Measurements from ENCODE around the gene TMEM121B.

TMEM121B gene

GRCh38 chr22:17109976-17110375, 11.2 kb downstream of the TMEM121B start:
- no peak for DNase-seq

- DNase-seq: no peak
These were observed 11.9 kb downstream of the TMEM121B start for GRCh38 chr22:17109113-17109865.

- DNase-seq: no peak
These were observed 12.7 kb downstream of the TMEM121B start for GRCh38 chr22:17108256-17109112.

- no peak for DNase-seq
These were observed 13.7 kb downstream of the TMEM121B start for GRCh38 chr22:17107547-17107810.

GRCh38 chr22:17106785-17107546, 14.2 kb downstream of the TMEM121B start:
- DNase-seq: peak; percentile 89

GRCh38 chr22:17106161-17106784, 14.9 kb downstream of the TMEM121B start:
- no peak for DNase-seq

GRCh38 chr22:17105143-17106129, 15.7 kb downstream of the TMEM121B start:
- no peak for DNase-seq

- no peak for DNase-seq
These were observed 16.7 kb downstream of the TMEM121B start for GRCh38 chr22:17104336-17104935.

- DNase-seq: no peak
These were observed 17.8 kb downstream of the TMEM121B start for GRCh38 chr22:17103351-17103750.

GRCh38 chr22:17102297-17102667, 18.9 kb downstream of the TMEM121B start:
- DNase-seq: peak; percentile 84

GRCh38 chr22:17101475-17102296, 19.5 kb downstream of the TMEM121B start:
- peak; percentile 89 for DNase-seq

GRCh38 chr22:17100621-17101020, 20.5 kb downstream of the TMEM121B start:
- no peak for DNase-seq

- DNase-seq: peak; percentile 85
These were observed 22.8 kb downstream of the TMEM121B start for GRCh38 chr22:17098379-17098819.

- DNase-seq: no peak
These were observed 23.5 kb downstream of the TMEM121B start for GRCh38 chr22:17097701-17098100.

GRCh38 chr22:17097062-17097461, 24.1 kb downstream of the TMEM121B start:
- no peak for DNase-seq

- no peak for DNase-seq
These were observed 25.1 kb downstream of the TMEM121B start for GRCh38 chr22:17096071-17096470.

GRCh38 chr22:17095538-17095937, 25.6 kb downstream of the TMEM121B start:
- no peak for DNase-seq

- no peak for DNase-seq
These were observed 28.1 kb downstream of the TMEM121B start for GRCh38 chr22:17093081-17093480.

- no peak for DNase-seq
These were observed 29.3 kb downstream of the TMEM121B start for GRCh38 chr22:17091851-17092250.

GRCh38 chr22:17090550-17090949, 30.6 kb downstream of the TMEM121B start:
- DNase-seq: no peak

Measured in suppressor macrophage treated with lipopolysaccharide for 4 hours (primary cell).